HG03025 (cell line): ENCODE measurements around the gene LRCOL1.

ENCODE experiments used
- ATAC-seq: cut with Tn5 transposase; IDR thresholded peaks from one replicate; pipeline ENCODE4 v1.9.1; 2021; ENCODE audit warnings: mild to moderate bottlenecking, moderate library complexity; ENCODE audit not compliant: unreplicated experiment, low FRiP score

Gene LRCOL1

GRCh38 chr12:132620113-132620898 is 9.9 kb upstream of the LRCOL1 start:
- ATAC-seq = no peak

GRCh38 chr12:132619386-132620112 is 9.2 kb upstream of the LRCOL1 start:
- ATAC-seq = no peak

- ATAC-seq = no peak
These were observed 8.6 kb upstream of the LRCOL1 start for GRCh38 chr12:132619071-132619385.

GRCh38 chr12:132618683-132619043 is 8.3 kb upstream of the LRCOL1 start, which contains the start of gene P2RX2:
Gene P2RX2 (plus strand): TSS chr12:132618776. CDS start chr12:132618817, 41 bp downstream.
- no peak for ATAC-seq

- no peak for ATAC-seq
These were observed 7.7 kb upstream of the LRCOL1 start for GRCh38 chr12:132617822-132618682.

GRCh38 chr12:132617135-132617701 is 6.8 kb upstream of the LRCOL1 start:
- ATAC-seq = no peak

GRCh38 chr12:132615579-132616038 is 5.2 kb upstream of the LRCOL1 start:
- ATAC-seq = no peak

GRCh38 chr12:132614861-132615578 is 4.6 kb upstream of the LRCOL1 start:
- ATAC-seq = no peak

- no peak for ATAC-seq
These were observed 3.6 kb upstream of the LRCOL1 start for GRCh38 chr12:132614029-132614428.

GRCh38 chr12:132611620-132612019 is 1.2 kb upstream of the LRCOL1 start:
- ATAC-seq = no peak

GRCh38 chr12:132610866-132611602 is 652 bp upstream of the LRCOL1 start:
- no peak for ATAC-seq

- no peak for ATAC-seq
These were observed 1.9 kb downstream of the LRCOL1 start for GRCh38 chr12:132608231-132609171.

- no peak for ATAC-seq
These were observed 3.5 kb downstream of the LRCOL1 start for GRCh38 chr12:132606927-132607326.

- ATAC-seq = no peak
These were observed 3.9 kb downstream of the LRCOL1 start for GRCh38 chr12:132606466-132606865.

GRCh38 chr12:132605892-132606291 is 4.5 kb downstream of the LRCOL1 start:
- ATAC-seq = no peak

- no peak for ATAC-seq
These were observed 5.5 kb downstream of the LRCOL1 start for GRCh38 chr12:132604668-132605441.

GRCh38 chr12:132604151-132604618 is 6.2 kb downstream of the LRCOL1 start:
- no peak for ATAC-seq
